HL-60/S4 treated with retinoic acid at 250 ng/mL for 4 days and 3 days (cell line): ENCODE results near the gene CNNM2.

Experiments used
- in situ Hi-C: fragments of 300-500 bp; cut with MboI; formaldehyde crosslinking; loops from 2 replicates; pipeline ENCODE4 v1.7.0; 2022; ENCODE audit warnings: low sequenced_read_pairs

The CNNM2 gene

DNA sequence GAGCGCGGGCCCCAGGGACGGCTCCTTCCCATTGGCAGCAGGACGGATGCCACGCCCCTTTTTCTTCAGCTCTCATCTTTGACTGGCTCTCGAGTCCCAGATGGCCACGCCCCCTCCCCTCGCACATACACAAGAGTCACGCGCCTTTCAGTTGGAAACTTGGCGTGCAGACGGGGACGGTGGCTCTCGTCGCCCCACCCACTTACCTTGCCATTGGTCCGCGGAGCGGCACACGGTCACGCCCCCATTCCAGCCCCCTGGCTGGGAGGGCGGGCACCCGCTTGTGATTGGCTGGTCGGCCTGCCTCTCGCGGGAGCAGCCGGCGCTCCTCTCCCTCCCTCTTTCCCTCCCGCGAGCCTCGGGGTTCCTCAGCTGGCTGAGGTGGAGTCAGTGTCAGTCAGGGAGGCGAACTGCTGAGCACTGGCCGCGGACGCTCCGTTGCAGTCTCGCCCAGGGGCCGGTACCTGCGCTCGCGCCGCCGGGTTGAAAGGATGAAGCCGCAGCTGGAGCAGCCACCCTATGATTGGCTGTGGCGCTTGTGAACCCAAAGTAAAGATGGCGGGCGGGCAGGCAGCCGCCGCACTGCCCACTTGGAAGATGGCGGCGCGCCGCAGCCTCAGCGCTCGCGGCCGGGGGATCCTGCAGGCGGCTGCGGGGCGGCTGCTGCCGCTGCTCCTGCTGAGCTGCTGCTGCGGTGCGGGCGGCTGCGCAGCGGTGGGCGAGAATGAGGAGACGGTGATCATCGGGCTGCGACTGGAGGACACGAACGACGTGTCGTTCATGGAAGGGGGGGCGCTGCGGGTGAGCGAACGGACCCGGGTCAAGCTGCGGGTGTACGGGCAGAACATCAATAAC is at the start of gene CNNM2:
Gene CNNM2 (plus strand): TSS at position 333 of the 855 bp plus-strand sequence. CDS start 187 bp downstream, at position 520.
- in situ Hi-C loops = loop anchor here (10.0 to 25.0 kb wide), 3 partner anchors 181 to 569 kb away; partner anchors contain the start of genes CALHM3, NEURL1, RPEL1 and WBP1L

DNA sequence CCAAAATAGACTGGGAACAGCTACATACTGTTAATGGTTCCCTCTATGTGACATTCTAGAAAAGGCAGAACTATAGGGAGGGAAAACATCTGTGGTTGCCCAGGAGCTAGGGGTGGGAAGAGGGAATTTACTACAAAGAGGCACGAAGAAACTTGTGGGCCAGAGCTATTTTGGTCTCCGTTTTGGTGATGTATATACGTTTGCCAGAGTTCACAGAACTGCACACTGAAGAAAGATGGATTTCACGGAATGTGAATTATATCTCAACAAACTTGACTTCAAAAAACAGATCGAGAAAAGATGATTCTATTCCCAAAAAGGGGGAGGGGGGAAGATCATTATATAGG is 49.2 kb upstream of the CNNM2 start:
- in situ Hi-C loops = no loop called here

DNA sequence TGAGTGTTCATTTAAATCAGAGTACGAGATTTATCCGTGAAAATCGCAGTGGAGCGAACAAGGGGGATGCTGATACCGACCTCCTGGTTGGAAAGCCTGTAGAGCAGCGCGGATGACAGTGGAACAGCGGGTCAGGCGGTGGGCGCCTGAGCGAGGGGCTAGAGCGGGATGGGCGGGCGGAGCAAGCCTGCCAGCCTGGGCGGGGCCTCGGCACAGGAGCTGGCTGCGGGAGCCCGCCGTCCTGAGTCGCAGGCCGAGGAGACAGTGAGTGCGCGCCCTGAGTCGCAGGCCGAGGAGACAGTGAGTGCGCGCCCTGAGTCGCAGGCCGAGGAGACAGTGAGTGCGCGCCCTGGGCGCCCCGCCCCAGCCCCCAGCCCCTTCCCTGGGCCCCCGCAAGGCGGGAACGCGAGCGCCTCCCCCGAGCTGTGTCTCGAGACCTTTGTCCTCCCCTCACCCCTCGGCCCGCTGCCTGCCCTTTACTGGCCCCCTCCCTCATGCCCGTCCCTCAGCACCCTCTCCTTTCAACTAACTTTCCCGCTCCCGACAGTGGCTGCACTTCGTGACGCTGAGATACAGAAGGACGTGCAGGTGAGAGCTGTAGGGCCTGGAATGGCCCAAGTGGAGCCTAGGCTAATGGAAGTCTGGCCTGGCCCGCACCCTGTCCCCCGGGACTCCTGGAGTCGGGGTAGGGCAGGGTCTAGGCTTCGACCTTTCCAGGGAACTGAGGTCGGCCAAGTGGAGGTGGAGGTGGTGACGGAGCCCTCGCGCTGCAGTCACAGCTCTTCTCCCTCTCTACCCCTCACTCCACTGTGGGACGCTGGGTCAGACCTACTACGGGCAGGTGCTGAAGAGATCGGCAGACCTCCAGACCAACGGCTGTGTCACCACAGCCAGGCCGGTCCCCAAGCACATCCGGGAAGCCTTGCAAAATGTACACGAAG is 48.6 kb upstream of the CNNM2 start, which contains the start of gene AS3MT:
Gene AS3MT (plus strand): TSS at position 213 of the 941 bp plus-strand sequence. CDS start 123 bp downstream, at position 336.
- in situ Hi-C loops = no loop called here

DNA sequence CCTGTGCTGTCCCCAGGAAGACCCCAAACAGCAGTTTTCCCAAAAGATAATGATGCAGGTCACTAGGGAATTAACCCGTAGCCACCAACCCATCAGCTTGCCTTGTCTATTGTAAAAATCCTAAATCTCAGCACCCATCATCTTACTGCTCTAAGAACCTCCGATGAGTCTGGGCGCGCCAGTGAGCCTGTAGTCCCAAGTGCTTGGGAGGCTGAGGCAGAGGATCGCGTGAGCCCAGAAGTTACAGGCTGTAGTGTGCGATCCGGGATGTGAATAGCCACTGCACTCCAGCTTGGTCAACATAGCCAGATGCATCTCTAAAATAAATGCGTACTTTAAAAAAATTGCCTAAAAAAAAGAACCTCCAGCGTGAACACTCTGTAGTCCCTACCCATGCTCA is 47.9 kb upstream of the CNNM2 start:
- in situ Hi-C loops = no loop called here

- in situ Hi-C loops = no loop called here
These were observed 45.9 kb upstream of the CNNM2 start for GRCh38 chr10:102872163-102872562.

DNA sequence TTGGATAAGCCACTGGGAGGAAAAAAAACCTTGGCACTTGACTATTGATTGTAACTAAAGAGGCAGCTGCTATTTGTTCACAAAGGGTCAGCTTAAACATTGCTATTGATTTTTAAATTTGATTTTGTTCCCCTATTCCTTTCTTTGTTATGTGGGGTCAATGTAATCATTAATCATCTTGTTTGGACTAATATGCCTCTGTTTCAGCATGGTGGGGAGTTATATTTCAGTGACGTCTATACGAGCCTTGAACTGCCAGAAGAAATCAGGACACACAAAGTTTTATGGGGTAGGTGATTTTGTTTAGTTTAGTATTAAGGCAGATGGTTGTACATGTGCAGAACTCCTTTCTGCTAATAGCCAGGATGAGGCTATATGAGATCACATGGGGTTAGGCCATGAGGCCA is 41.3 kb upstream of the CNNM2 start:
- in situ Hi-C loops = no loop called here

GRCh38 chr10:102878629-102879028 is 39.5 kb upstream of the CNNM2 start:
- in situ Hi-C loops = no loop called here

GRCh38 chr10:102880256-102880655 is 37.8 kb upstream of the CNNM2 start:
- in situ Hi-C loops = no loop called here

DNA sequence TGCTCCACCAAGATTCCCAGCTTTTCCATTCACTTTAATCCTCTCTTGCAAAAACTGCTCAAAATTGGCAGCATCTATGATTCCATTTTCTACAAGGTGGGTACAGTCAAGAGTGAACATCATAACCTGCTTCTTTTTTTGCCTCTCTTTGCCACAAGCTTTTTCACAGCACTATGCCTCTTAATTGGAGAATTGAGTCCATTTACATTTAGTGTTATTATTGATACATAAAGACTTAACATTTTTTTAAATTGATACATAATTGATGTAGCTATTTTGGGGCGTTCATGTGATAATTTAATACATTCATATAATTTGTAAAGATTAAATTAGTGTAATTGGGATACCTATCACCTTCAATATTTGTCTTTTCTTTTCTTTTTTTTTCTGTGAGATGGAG is 30.0 kb upstream of the CNNM2 start:
- in situ Hi-C loops = no loop called here

DNA sequence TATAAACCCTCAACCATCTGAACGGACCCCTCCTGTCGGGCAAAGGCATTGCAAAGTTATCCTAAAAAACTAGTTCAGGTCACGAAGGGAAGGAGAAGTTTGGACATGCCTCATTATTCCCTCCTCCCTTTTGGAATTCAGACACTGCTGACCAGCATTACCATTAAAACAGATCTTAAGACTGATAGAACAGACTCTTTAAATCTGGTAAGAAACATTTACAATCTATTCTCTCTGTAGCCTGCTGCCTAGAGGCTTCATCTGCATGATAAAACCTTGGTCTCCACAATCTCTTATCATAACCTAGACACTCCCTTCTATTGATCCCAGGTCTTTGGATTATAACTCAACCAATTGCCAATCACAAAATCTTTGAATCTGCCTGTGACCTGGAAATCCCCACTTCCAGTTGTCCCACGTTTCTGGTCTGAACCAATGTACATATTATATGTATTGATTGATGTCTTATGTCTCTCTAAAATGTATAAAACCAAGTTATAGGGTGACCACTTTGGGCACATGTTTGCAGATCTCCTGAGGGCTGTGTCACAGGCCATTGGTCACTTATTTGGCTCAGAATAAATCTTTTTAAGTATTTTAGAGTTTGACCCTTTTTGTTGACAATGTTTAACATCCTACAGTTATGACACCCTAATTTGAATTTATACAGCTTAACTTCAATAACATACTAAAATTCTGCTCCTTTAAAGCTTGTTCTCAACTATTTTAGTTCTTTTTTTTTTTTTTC is 23.5 kb upstream of the CNNM2 start:
- in situ Hi-C loops = no loop called here

GRCh38 chr10:102900006-102900405 is 18.1 kb upstream of the CNNM2 start:
- in situ Hi-C loops = loop anchor here (25.0 kb wide), 2 partner anchors 163 to 587 kb away; partner anchors contain the start of genes CALHM3, NEURL1 and WBP1L

DNA sequence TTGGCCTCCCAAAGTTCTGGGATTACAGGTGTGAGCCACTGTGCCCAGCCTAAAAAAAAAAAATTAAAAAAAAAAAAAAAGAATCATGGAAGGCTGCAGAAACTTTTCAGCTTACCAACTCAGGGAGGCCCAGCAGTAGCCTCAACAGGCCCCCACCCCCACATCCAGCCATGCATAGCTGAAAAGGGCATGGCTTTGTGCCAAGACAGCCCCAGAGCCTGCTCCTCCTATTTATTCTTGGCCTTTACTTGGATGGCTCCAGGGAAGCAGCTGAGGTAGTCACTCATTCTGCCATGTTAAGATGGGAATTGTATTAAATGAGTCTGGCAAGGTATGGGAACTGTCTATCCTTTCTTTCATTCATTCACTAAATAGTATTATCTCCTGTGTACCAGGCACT is 13.7 kb upstream of the CNNM2 start:
- in situ Hi-C loops = loop anchor here (25.0 kb wide), 2 partner anchors 167 to 583 kb away; partner anchors contain the start of genes CALHM3, NEURL1 and WBP1L

DNA sequence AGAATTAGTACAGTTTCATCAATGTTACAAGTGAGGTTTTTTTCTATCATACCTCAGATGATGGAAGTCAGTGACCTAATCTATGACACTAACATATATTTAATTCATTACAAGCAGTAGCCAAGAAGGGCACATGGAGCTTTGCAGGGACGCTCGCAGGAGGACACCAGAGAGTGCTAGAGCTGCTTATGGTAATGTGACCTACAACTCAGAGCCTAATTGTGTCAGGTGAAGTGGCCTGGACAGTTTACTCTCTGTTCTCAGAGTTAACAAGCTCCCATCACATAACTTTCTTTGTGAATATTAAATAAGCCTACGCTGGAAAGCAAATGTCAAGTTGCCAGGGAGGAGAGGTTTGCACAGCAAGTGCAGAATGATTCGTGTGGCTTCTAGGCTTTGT is 11.6 kb upstream of the CNNM2 start:
- in situ Hi-C loops = loop anchor here (25.0 kb wide), 2 partner anchors 169 to 581 kb away; partner anchors contain the start of genes CALHM3, NEURL1 and WBP1L

GRCh38 chr10:102914781-102915180 is 3.3 kb upstream of the CNNM2 start:
- in situ Hi-C loops = loop anchor here (10.0 to 25.0 kb wide), 3 partner anchors 177 to 573 kb away; partner anchors contain the start of genes CALHM3, NEURL1, RPEL1 and WBP1L

- in situ Hi-C loops = loop anchor here (10.0 to 25.0 kb wide), 3 partner anchors 179 to 571 kb away; partner anchors contain the start of genes CALHM3, NEURL1, RPEL1 and WBP1L
These were observed 1.9 kb upstream of the CNNM2 start for GRCh38 chr10:102916173-102916572.

DNA sequence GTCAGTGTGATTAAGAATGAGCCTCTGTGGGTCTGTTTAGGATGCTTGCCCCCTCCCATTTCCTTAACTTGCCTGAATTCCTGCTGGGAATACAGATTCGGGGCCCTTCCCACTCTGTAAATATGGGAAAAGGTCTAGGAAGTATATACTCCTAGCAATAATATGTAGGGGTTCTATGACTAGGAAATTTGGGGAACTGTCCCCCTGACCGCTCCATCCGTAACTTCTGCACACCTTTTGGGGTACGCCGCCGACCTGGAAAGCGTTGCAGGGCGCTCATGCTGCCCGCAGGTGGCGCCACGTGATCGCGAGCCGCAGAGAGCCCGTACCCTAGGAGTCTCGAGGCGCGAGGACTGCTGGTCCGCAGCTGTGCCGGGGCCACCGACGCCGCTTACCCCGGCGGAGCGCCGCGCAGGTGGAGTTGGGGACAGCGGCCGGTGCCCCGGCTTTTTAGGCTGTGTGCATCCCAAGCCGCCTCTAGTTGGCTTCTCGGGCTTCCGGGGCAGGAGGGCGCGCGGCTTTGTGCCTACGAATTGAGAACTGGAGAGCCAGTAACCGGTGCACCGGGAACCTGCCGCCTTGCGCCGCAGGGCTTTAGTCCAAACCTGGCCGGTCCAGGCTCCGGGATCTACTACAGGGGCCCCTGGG is 656 bp upstream of the CNNM2 start:
- in situ Hi-C loops = loop anchor here (10.0 to 25.0 kb wide), 3 partner anchors 180 to 570 kb away; partner anchors contain the start of genes CALHM3, NEURL1, RPEL1 and WBP1L

DNA sequence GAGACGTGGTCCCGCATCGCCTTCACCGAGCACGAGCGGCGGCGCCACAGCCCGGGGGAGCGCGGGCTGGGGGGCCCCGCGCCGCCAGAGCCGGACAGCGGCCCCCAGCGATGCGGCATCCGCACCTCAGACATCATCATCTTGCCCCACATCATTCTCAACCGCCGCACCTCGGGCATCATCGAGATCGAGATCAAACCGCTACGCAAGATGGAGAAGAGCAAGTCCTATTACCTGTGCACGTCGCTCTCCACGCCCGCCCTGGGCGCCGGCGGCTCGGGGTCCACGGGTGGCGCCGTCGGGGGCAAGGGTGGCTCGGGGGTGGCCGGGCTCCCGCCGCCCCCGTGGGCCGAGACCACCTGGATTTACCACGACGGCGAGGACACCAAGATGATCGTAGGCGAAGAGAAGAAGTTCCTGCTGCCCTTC is 737 bp downstream of the CNNM2 start:
- in situ Hi-C loops = loop anchor here (10.0 to 25.0 kb wide), 3 partner anchors 182 to 568 kb away; partner anchors contain the start of genes CALHM3, NEURL1, RPEL1 and WBP1L

DNA sequence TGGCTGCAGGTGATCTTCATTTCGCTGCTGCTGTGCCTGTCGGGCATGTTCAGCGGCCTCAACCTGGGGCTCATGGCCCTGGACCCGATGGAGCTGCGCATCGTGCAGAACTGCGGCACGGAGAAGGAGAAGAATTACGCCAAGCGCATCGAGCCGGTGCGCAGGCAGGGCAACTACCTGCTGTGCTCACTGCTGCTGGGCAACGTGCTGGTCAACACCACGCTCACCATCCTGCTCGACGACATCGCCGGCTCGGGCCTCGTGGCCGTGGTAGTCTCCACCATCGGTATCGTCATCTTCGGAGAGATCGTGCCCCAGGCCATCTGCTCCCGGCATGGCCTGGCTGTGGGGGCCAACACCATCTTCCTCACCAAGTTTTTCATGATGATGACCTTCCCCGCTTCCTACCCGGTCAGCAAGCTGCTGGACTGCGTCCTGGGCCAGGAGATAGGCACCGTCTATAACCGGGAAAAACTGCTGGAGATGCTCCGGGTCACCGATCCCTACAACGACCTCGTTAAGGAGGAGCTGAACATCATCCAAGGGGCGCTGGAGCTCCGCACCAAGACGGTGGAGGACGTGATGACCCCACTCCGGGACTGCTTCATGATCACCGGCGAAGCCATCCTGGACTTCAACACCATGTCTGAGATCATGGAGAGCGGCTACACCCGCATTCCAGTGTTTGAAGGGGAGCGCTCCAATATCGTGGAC is 1.3 kb downstream of the CNNM2 start:
- in situ Hi-C loops = loop anchor here (10.0 to 25.0 kb wide), 3 partner anchors 182 to 568 kb away; partner anchors contain the start of genes CALHM3, NEURL1, RPEL1 and WBP1L
